K562 (cell line): ENCODE measurements around the gene TRIM2. TPM values are rescaled to one million over a fixed set of nuclear protein-coding genes. Genes with fewer than 3 reads are reported as not detected.

Source experiments
- C11orf30 ChIP-seq: fragments of 450-650 bp; IDR thresholded peaks from 2 replicates; pipeline ENCODE4 v1.6.1; 2016; ENCODE audit warnings: low read depth, mild to moderate bottlenecking
- GTF2F1 ChIP-seq: IDR thresholded peaks from 2 replicates; pipeline ENCODE4 v1.6.1; 2011; ENCODE audit warnings: low read depth, low read length, improper control_type of control experiment
- MBD1 ChIP-seq: fragments of 250-450 bp; sonication (Bioruptor Pico); IDR thresholded peaks from 2 replicates; pipeline ENCODE4 v1.8.0; 2022; ENCODE audit warnings: inconsistent platforms
- MCM3 ChIP-seq: fragments of 450-650 bp; IDR thresholded peaks from 2 replicates; pipeline ENCODE4 v1.6.1; 2016
- NCOA2 ChIP-seq, 2 experiments: fragments of 450-650 bp; IDR thresholded peaks; 2 replicates each; pipeline ENCODE4 v1.6.1; 2018; ENCODE audit warnings: mild to moderate bottlenecking in 2 of 2, moderate library complexity in 1 of 2; ENCODE audit not compliant: partially characterized antibody in 2 of 2
- NCOA4 ChIP-seq: fragments of 450-650 bp; IDR thresholded peaks from 2 replicates; pipeline ENCODE4 v1.6.1; 2018; ENCODE audit warnings: mild to moderate bottlenecking; ENCODE audit not compliant: partially characterized antibody
- NFIX ChIP-seq: fragments of 250-450 bp; sonication (Bioruptor Pico); IDR thresholded peaks from 2 replicates; pipeline ENCODE4 v1.4.0; 2020; ENCODE audit warnings: low read depth, mild to moderate bottlenecking, moderate library complexity
- NR2C2 ChIP-seq, 2 experiments: fragments of 200-800 bp in 1 of 2; sonication (Bioruptor generic) in 1 of 2; sonication (generic) in 1 of 2; formaldehyde crosslinking in 1 of 2; IDR thresholded peaks; 2 replicates each; pipeline versions ENCODE4 v1.6.1 to v1.8.0; 2016 to 2022; ENCODE audit warnings: mild to moderate bottlenecking in 1 of 2, missing compliant biosample characterization in 1 of 2, missing genetic modification characterization in 1 of 2, missing genetic modification reagents in 1 of 2
- NR2F6 ChIP-seq: fragments of 450-650 bp; formaldehyde crosslinking; IDR thresholded peaks from 2 replicates; pipeline ENCODE4 v1.4.0; 2020; ENCODE audit warnings: mild to moderate bottlenecking
- NRF1 ChIP-seq, 2 experiments: fragments of 450-650 bp; IDR thresholded peaks in 1 of 2; conservative IDR thresholded peaks in 1 of 2; 2 replicates each; pipeline ENCODE4 v1.6.1; 2014; ENCODE audit warnings: mild to moderate bottlenecking in 2 of 2
- POU5F1 ChIP-seq: fragments of 150-350 bp; IDR thresholded peaks from 2 replicates; pipeline ENCODE4 v1.6.1; 2014; ENCODE audit warnings: borderline replicate concordance, low read length, low read depth, mild to moderate bottlenecking; ENCODE audit not compliant: partially characterized antibody
- PRMT5 ChIP-seq: sonication (generic); formaldehyde crosslinking; IDR thresholded peaks from 2 replicates; pipeline ENCODE4 v1.5.0; 2020; ENCODE audit warnings: missing genetic modification reagents
- SLC30A9 ChIP-seq: fragments of 250-450 bp; sonication (Bioruptor Pico); IDR thresholded peaks from 2 replicates; pipeline ENCODE4 v1.8.0; 2022; ENCODE audit warnings: mild to moderate bottlenecking, moderate library complexity
- SREBF2 ChIP-seq: sonication (generic); formaldehyde crosslinking; IDR thresholded peaks from 2 replicates; pipeline ENCODE4 v1.4.0; 2020; ENCODE audit warnings: mild to moderate bottlenecking, missing genetic modification reagents
- TAF15 ChIP-seq: fragments of 200-400 bp; formaldehyde crosslinking; IDR thresholded peaks from 2 replicates; pipeline ENCODE4 v1.6.1; 2017; ENCODE audit warnings: mild to moderate bottlenecking, low read depth, low read length, moderate library complexity
- TRIM28 ChIP-seq: fragments of 450-650 bp; IDR thresholded peaks from 2 replicates; pipeline ENCODE4 v1.6.1; 2017
- ZBTB26 ChIP-seq: fragments of 450-650 bp; formaldehyde crosslinking; IDR thresholded peaks from 2 replicates; pipeline ENCODE4 v1.4.0; 2022; ENCODE audit warnings: missing genetic modification characterization
- ZBTB5 ChIP-seq: fragments of 450-650 bp; IDR thresholded peaks from 2 replicates; pipeline ENCODE4 v1.6.1; 2017; ENCODE audit warnings: antibody characterized with exemption
- ZC3H4 ChIP-seq: sonication (generic); formaldehyde crosslinking; IDR thresholded peaks from 2 replicates; pipeline ENCODE4 v1.9.0; 2021; ENCODE audit warnings: missing genetic modification reagents, borderline replicate concordance
- ZNF12 ChIP-seq: sonication (generic); formaldehyde crosslinking; IDR thresholded peaks from 2 replicates; pipeline ENCODE4 v1.4.0; 2020; ENCODE audit warnings: mild to moderate bottlenecking, missing genetic modification reagents
- ZNF280A ChIP-seq: fragments of 450-650 bp; IDR thresholded peaks from 2 replicates; pipeline ENCODE4 v1.6.1; 2018; ENCODE audit warnings: mild to moderate bottlenecking, low read depth; ENCODE audit not compliant: partially characterized antibody
- ZNF77 ChIP-seq: fragments of 250-450 bp; sonication (Bioruptor Pico); IDR thresholded peaks from 2 replicates; pipeline ENCODE4 v1.5.0; 2020
- polyA plus RNA-seq, 8 experiments: library from polyadenylated mRNA; depleted of rRNA in 4 of 8; stranded (reverse) in 5 of 8; unstranded in 3 of 8; fragments of >200 nt; fragmentation: Nextera tagmentation in 2 of 8; fragmentation: Illumina TruSeq in 1 of 8; extraction: Ambion mirVana in 2 of 8; extraction: Trizol in 1 of 8; gene quantifications; 2 replicates each; pipeline versions ENCODE4 v1.2.1 to v1.2.3, GENCODE V29; 2011 to 2014; ENCODE audit warnings: inconsistent platforms in 1 of 8, missing spikeins in 1 of 8
- total RNA-seq, 7 experiments: library from RNA; depleted of rRNA in 6 of 7; stranded (reverse); fragments of >200 nt in 6 of 7; fragmentation: Illumina TruSeq in 2 of 7; extraction: Trizol in 2 of 7; gene quantifications; 2 replicates each; pipeline versions ENCODE4 v1.2.1 to v1.2.3, GENCODE V29; 2011 to 2021; ENCODE audit warnings: low replicate concordance in 1 of 7

TRIM2 gene
- total and polyA plus RNA-seq, 9 of the 15 experiments (the other 6 are each of a cell fraction or from before 2014, with no cell fraction given): 0.01 to 0.41 (median 0.13) TPM; not detected in 1

- TF ChIP-seq ZBTB5: no peak
- TF ChIP-seq ZC3H4 (CRISPR knock-in tag): no peak; the same call in 1 of the 2 replicates
- no peak for TF ChIP-seq MCM3
- no peak for TF ChIP-seq NR2F6
- no peak for TF ChIP-seq ZNF77 (CRISPR knock-in tag)
- TF ChIP-seq NR2C2 (CRISPR knock-in tag; IDR thresholded peaks at IDR 0.05): no peak
- TF ChIP-seq NR2C2 (tag; IDR thresholded peaks at IDR 0.05): no peak
- 0 out of 2 replicates have a peak, but pooled peaks have one; percentile 7 for TF ChIP-seq ZNF12 (CRISPR knock-in tag)
- no peak for TF ChIP-seq PRMT5
- TF ChIP-seq POU5F1: no peak
- no peak for TF ChIP-seq ZNF280A
- no peak for TF ChIP-seq GTF2F1
- no peak for TF ChIP-seq NCOA2 (IDR thresholded peaks at IDR 0.05; ENCODE audit: partially characterized antibody in 2 of 2)
- no peak for TF ChIP-seq NCOA4
- TF ChIP-seq NRF1 (conservative IDR thresholded peaks at IDR 0.05 in 1 of 2, IDR thresholded peaks at IDR 0.05 in 1 of 2): peak; percentile 47 to 58
- TF ChIP-seq ZBTB26 (CRISPR knock-in tag): no peak
- TF ChIP-seq SREBF2 (CRISPR knock-in tag): no peak
- no peak for TF ChIP-seq C11orf30
- TF ChIP-seq MBD1: no peak
- TF ChIP-seq SLC30A9: no peak
- no peak for TF ChIP-seq NFIX (CRISPR knock-in tag)
- no peak for TF ChIP-seq TRIM28
- no peak for TF ChIP-seq TAF15
Observed at GRCh38 chr4:153344131-153345011, 140.1 kb downstream of the TRIM2 start, which contains the start of gene MND1 (continued).
